ENCODE measurements around the gene ADAMTSL1. TPM values are rescaled to one million over a fixed set of nuclear protein-coding genes. Genes with fewer than 3 reads are reported as not detected.

Gene ADAMTSL1
- total RNA-seq, 1 donor from 2014 or later = 12.6 TPM

DNA sequence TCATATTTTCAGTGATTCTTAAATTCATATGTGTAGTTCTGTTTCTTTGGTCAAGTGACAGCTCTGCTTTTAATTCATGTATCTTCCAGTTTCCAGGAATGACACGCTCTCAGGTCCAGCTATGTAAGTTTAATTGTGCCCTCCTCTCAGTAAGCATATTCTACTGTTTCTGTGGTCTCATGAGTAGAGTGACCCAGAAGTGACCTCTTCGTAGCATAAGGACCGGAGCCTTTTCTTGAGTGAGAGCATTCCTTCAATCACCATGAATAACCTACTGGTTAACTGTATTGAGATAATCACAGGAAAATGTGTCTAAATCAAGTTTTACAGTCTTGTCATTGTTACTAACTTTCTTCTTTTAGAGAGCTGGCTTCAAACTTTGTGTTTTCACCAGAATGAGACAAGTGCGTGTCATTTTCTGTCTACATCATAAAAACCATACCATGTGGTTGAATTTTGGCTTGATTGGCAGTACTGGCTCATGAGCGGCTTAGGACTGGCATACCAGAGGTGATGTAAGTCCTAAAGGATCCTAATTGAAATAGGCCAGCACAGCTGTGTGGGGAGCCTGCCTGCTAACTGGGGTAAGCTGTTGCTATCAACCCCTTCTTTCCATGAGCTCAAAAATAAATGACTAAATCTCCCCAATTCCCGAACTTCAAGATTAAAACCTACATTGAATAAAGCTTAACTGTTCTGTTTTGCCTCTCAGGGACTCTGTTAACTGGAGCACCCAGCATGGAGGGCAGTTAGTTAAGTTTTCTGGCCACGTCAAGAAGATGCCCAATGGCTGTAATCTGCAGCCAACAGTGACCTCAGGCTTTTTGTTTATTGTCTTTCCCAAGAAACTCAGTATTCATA is 4.8 kb downstream of the ADAMTSL1 start:
- peak; percentile 73 for FAIRE-seq

DNA sequence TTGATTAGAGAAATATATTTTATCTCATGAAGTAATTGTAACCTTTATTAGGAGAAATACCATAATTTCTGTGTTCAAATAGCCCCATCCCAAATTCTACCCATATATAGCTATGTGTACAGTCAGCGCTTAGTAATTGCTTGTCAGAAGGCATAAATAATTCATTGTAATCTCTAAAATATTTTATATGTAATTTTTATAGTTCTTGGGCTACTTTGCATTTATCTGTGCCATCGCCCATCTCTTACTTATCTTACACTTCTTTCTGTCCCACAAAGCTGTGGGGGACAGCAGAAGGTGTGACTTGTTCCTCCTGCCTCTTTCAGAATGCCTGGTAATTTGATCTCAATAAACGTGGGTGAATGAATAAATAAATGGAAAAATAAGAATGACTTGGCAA is 5.5 kb downstream of the ADAMTSL1 start:
- Histone ChIP-seq H3K79me2 (ENCODE audit: insufficient read depth, low read length) (peaks cover 100% of the 10 kb centered on the region), H3K4me2 (ENCODE audit: low read length) (peak overlapping the region; percentile 93), H3K36me3 (ENCODE audit: insufficient read depth, low read length) (peaks cover 3% of the 10 kb centered on the region), H2AFZ (ENCODE audit: low read depth, low read length) (no peak overlapping the region), H3K27me3 (ENCODE audit: insufficient read depth, low read length) (no peaks in the 10 kb centered on the region), H4K20me1 (ENCODE audit: insufficient read depth, low read length) (no peaks in the 10 kb centered on the region), H3K9ac (ENCODE audit: low read length) (peak overlapping the region; percentile 88), H3K27ac (ENCODE audit: low read depth, low read length) (peak overlapping the region; percentile 93), H3K4me1 (ENCODE audit: insufficient read depth, low read length) (peaks cover 47% of the 10 kb centered on the region), H3K9me3 (ENCODE audit: insufficient read depth, low read depth, low read length) (no peaks in the 10 kb centered on the region), H3K4me3 (ENCODE audit: insufficient read depth, low read depth, low read length) (no peak overlapping the region)
- Mint-ChIP-seq H3K4me1 (ENCODE audit: low read depth, unreplicated experiment) (peaks cover 35% of the 10 kb centered on the region), H3K4me3 (ENCODE audit: unreplicated experiment) (no peak overlapping the region), H3K27ac (ENCODE audit: unreplicated experiment) (peak overlapping the region; percentile 93), H3K9me3 (ENCODE audit: unreplicated experiment) (peaks cover 9% of the 10 kb centered on the region), H3K36me3 (ENCODE audit: low read depth, unreplicated experiment) (peaks cover 2% of the 10 kb centered on the region), H3K27me3 (ENCODE audit: low read depth, unreplicated experiment) (no peaks in the 10 kb centered on the region)
- FAIRE-seq (no peak), DNase-seq (ENCODE audit: low read depth) (no peak)
- no peak for TF ChIP-seq EZH2 (IDR thresholded peaks at IDR 0.05; ENCODE audit: insufficient read depth, low read length)
- TF ChIP-seq, protein P1, sequence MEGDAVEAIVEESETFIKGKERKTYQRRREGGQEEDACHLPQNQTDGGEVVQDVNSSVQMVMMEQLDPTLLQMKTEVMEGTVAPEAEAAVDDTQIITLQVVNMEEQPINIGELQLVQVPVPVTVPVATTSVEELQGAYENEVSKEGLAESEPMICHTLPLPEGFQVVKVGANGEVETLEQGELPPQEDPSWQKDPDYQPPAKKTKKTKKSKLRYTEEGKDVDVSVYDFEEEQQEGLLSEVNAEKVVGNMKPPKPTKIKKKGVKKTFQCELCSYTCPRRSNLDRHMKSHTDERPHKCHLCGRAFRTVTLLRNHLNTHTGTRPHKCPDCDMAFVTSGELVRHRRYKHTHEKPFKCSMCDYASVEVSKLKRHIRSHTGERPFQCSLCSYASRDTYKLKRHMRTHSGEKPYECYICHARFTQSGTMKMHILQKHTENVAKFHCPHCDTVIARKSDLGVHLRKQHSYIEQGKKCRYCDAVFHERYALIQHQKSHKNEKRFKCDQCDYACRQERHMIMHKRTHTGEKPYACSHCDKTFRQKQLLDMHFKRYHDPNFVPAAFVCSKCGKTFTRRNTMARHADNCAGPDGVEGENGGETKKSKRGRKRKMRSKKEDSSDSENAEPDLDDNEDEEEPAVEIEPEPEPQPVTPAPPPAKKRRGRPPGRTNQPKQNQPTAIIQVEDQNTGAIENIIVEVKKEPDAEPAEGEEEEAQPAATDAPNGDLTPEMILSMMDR (IDR thresholded peaks at IDR 0.05; ENCODE audit: insufficient read depth, low read depth, low read length) = no peak

More for the DNA sequence above, 4.8 kb downstream of the ADAMTSL1 start:
- Histone ChIP-seq H3K4me2 (ENCODE audit: low read length) (peak overlapping the region; percentile 93), H3K9ac (ENCODE audit: low read length) (peak overlapping the region; percentile 88), H3K9me3 (ENCODE audit: insufficient read depth, low read depth, low read length) (no peaks in the 10 kb centered on the region), H3K4me3 (ENCODE audit: insufficient read depth, low read depth, low read length) (no peak overlapping the region), H3K27ac (ENCODE audit: low read depth, low read length) (peak overlapping the region; percentile 93), H3K79me2 (ENCODE audit: insufficient read depth, low read length) (peaks cover 98% of the 10 kb centered on the region), H3K27me3 (ENCODE audit: insufficient read depth, low read length) (no peaks in the 10 kb centered on the region), H2AFZ (ENCODE audit: low read depth, low read length) (no peak overlapping the region), H3K4me1 (ENCODE audit: insufficient read depth, low read length) (peaks cover 47% of the 10 kb centered on the region), H3K36me3 (ENCODE audit: insufficient read depth, low read length) (peaks cover 3% of the 10 kb centered on the region), H4K20me1 (ENCODE audit: insufficient read depth, low read length) (no peaks in the 10 kb centered on the region)
- Mint-ChIP-seq H3K27ac (ENCODE audit: unreplicated experiment) (peak overlapping the region; percentile 93), H3K9me3 (ENCODE audit: unreplicated experiment) (peaks cover 8% of the 10 kb centered on the region), H3K27me3 (ENCODE audit: low read depth, unreplicated experiment) (no peaks in the 10 kb centered on the region), H3K4me1 (ENCODE audit: low read depth, unreplicated experiment) (peaks cover 37% of the 10 kb centered on the region), H3K36me3 (ENCODE audit: low read depth, unreplicated experiment) (peaks cover 2% of the 10 kb centered on the region), H3K4me3 (ENCODE audit: unreplicated experiment) (no peak overlapping the region)
- no peak for TF ChIP-seq EZH2 (IDR thresholded peaks at IDR 0.05; ENCODE audit: insufficient read depth, low read length)
- TF ChIP-seq, protein P1 (IDR thresholded peaks at IDR 0.05; ENCODE audit: insufficient read depth, low read depth, low read length) = no peak
- DNase-seq (ENCODE audit: low read depth) = peak; percentile 94

DNA sequence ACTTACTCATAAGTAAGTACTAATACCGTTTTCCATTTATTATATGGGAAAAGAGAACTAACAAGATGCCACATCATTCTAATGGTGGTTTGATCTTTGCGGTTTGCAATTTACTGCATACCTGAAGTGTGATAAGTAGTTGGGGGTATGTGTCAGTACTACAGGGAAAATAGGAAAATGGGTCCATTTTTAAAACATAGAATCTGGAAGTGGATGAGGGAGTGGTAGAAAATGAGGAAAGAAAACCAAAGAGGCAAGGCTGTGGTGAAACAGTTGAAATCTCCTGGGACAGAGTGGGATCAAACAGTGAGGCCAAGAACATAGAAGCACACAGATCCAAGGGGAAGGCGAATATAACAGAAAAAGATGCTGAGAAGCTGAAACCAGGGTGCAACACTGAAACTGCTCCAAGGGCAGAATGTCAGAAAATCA is 6.7 kb downstream of the ADAMTSL1 start:
- peaks cover 9% of the 10 kb centered on the region for H3K9me3 Mint-ChIP-seq (ENCODE audit: unreplicated experiment)
- no peaks in the 10 kb centered on the region for H3K27me3 Mint-ChIP-seq (ENCODE audit: low read depth, unreplicated experiment)
- H3K4me3 ChIP-seq (ENCODE audit: insufficient read depth, low read depth, low read length) = no peak overlapping the region
- peak; percentile 56 for FAIRE-seq
- H3K4me2 ChIP-seq (ENCODE audit: low read length) = peak overlapping the region; percentile 48
- H2AFZ ChIP-seq (ENCODE audit: low read depth, low read length) = no peak overlapping the region
- H3K36me3 Mint-ChIP-seq (ENCODE audit: low read depth, unreplicated experiment) = peaks cover 2% of the 10 kb centered on the region
- peaks cover 100% of the 10 kb centered on the region for H3K79me2 ChIP-seq (ENCODE audit: insufficient read depth, low read length)
- peak; percentile 94 for DNase-seq (ENCODE audit: low read depth)
- H3K27me3 ChIP-seq (ENCODE audit: insufficient read depth, low read length) = no peaks in the 10 kb centered on the region
- H3K9me3 ChIP-seq (ENCODE audit: insufficient read depth, low read depth, low read length) = no peaks in the 10 kb centered on the region
- H3K27ac ChIP-seq (ENCODE audit: low read depth, low read length) = peak overlapping the region; percentile 93
- TF ChIP-seq EZH2 (IDR thresholded peaks at IDR 0.05; ENCODE audit: insufficient read depth, low read length) = no peak
- TF ChIP-seq, protein P1 (IDR thresholded peaks at IDR 0.05; ENCODE audit: insufficient read depth, low read depth, low read length) = no peak
- peaks cover 55% of the 10 kb centered on the region for H3K4me1 ChIP-seq (ENCODE audit: insufficient read depth, low read length)
- no peaks in the 10 kb centered on the region for H4K20me1 ChIP-seq (ENCODE audit: insufficient read depth, low read length)
- H3K27ac Mint-ChIP-seq (ENCODE audit: unreplicated experiment) = no peak overlapping the region
- H3K4me1 Mint-ChIP-seq (ENCODE audit: low read depth, unreplicated experiment) = peaks cover 34% of the 10 kb centered on the region
- H3K36me3 ChIP-seq (ENCODE audit: insufficient read depth, low read length) = peaks cover 3% of the 10 kb centered on the region
- no peak overlapping the region for H3K4me3 Mint-ChIP-seq (ENCODE audit: unreplicated experiment)
- H3K9ac ChIP-seq (ENCODE audit: low read length) = peak overlapping the region; percentile 74

Measured in astrocyte (in vitro differentiated cells and primary cell).